Measurements from ENCODE around the gene MTUS2. TPM values are rescaled to one million over a fixed set of nuclear protein-coding genes. Genes with fewer than 3 reads are reported as not detected.

The MTUS2 gene
- total and polyA plus RNA-seq, 2 of the 8 experiments (the other 6 are each of a cell fraction or from before 2014, with no cell fraction given) = 0.18 to 0.80 TPM

GRCh38 chr13:29108068-29108786, 288.1 kb downstream of the MTUS2 start (continued):
- no peak for TF ChIP-seq RAD21 (IDR thresholded peaks at IDR 0.05 in 1 of 2, conservative IDR thresholded peaks at IDR 0.05 in 1 of 2; ENCODE audit: low read depth in 2 of 2, low read length in 2 of 2)
- no peak for TF ChIP-seq SP2 (IDR thresholded peaks at IDR 0.05; ENCODE audit: low read length)
- TF ChIP-seq CTBP2 (IDR thresholded peaks at IDR 0.05; ENCODE audit: borderline replicate concordance, insufficient read depth, insufficient read length, low read length) = no peak
- TF ChIP-seq HDAC6 (IDR thresholded peaks at IDR 0.05; ENCODE audit: low read depth, low read length) = no peak
- no peak for TF ChIP-seq NANOG (IDR thresholded peaks at IDR 0.05; ENCODE audit: insufficient read depth, low read depth, low read length, poor library complexity, severe bottlenecking)
